Ureter (tissue), 1 donor: ENCODE data around the gene LARGE2. TPM values are rescaled to one million over a fixed set of nuclear protein-coding genes. Genes with fewer than 3 reads are reported as not detected.

Experiments used
- DNase-seq: peaks from one replicate; pipeline ENCODE4 v3.0.0-alpha.2; 2020; ENCODE audit warnings: low spot score
- total RNA-seq: library from RNA; stranded (reverse); gene quantifications from one replicate; pipeline ENCODE4 v1.2.4, GENCODE V29; 2023
- donor health status: DM: yes; HTN: yes; CAD: no.

LARGE2 gene
- total RNA-seq: 18.0 TPM

DNA sequence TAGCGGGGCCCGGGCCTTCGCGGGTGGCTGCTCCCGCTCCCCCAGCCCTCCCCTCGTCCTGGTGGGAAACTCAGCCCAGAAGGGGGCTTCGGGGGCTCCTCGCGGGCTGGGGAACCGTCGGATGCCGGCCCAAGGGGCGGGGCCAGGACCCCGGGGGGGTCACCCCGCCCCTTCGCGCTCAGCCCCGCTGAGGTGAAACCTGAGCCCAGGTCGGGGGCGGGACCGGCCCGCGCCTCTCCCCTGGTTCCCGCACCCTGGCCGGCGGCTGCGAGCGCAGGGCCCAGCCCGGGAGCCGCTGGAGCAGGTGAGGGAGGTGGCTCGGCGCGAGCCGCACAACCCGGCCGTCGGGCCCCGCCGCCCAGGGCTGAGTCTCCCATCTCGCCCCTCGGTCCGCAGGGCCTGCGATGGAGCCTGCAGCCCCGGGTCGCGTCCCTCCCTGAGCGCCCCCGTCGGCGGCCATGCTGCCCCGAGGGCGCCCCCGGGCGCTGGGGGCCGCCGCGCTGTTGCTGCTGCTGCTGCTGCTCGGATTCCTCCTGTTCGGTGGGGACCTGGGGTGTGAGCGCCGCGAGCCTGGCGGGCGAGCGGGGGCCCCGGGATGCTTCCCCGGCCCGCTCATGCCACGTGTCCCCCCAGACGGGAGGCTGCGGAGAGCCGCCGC lies at the start of gene LARGE2:
Gene LARGE2 (plus strand): TSS at position 232 of the 658 bp plus-strand sequence. CDS start 227 bp downstream, at position 459.
- DNase-seq: no peak

DNA sequence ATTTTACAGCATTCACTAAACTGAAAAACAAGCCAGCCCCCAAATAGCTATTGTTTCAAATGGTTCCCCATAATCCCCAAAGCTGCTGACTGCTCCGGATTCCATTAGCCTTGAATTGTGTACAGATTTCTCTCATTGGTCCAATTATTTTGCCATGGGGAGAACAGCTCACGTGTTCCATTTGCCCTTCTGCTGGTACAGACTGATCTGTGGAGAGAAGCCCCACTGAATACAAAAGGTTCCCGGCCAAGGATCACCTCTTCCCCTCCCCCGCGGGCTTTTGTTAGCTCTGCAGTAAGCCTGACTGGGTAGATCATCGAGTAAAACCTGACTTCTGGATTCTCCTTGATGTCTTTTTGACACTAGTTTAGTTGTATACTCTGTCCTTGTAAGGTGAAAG lies 46.1 kb upstream of the LARGE2 start:
- DNase-seq: no peak

DNA sequence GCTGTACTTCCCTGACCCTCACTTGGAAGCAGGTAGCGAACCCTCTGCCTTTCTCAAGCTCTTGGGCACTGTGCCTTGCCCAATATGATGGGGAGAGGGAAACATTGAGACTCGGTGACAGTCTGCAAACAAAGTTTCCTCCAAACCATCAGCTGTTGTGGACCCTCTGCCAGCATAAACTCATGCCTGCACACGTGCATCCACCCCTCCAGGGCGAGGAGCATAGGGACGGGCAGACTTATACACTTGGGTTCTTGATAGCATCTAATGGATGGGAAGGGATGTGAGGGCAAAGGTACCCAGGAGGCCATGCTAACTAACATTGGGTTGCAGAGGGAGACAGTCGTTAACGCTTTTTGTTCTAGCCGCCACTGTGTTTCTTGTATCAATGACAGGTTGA lies 45.2 kb upstream of the LARGE2 start:
- DNase-seq: no peak

DNA sequence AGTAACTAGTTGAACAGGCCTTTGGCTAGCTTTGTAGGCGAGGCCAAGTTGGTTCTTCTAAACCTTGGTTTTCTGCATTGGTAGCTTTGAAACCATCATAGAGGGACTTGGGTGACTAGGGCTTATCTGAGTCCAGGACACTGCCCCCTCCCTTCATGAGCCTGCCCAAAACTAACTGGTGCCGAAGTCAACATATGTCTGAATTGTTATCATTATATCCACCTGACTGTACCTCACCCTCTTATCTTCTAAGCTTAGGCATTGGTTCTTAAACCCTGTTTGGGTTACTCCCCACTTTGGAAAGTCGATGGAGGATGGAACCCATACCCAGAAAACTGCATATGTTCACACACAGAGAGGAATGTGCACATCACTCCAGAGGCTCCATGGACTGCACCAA lies 44.6 kb upstream of the LARGE2 start:
- no peak for DNase-seq

DNA sequence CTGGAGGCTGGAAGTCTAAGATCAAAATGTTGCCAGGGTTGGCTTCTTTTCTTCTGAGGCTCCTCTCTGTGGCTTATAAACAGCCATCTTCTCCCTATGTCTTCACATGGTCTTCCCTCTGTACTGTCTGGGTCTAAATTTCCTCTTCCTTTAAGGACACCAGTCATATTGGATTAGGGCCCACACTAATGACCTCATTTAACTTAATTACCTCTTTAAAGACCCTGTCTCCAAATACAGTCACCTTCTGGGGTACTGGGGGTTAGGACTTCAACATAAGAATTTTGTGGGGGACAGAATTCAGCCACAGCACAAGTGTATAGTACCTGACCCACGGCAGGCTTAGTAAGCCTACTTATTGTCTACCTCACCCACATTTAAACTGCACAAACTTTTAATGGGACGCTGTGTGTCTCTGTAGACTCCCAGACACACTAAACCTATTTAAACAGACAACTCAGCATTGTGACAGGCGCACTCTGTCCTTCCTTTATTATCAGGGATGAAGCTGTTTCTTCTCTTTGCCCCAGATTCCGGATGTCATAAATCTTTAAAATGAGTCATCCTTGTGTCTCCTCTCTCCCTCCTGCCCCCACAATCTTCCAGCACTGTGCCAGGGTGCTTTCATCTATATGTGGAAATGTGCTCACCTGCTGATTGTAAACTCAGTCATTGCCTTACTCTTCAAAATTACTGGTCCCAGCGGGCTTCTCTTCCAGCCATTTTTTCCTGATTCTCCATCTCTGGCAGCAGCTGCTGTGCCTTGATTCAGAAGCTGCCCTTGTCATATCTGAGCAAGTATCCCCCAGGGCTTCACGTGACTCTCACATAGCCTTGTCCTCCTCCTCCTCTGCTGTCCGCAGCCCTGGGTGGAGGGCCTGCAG lies 42.4 kb upstream of the LARGE2 start:
- DNase-seq: no peak

DNA sequence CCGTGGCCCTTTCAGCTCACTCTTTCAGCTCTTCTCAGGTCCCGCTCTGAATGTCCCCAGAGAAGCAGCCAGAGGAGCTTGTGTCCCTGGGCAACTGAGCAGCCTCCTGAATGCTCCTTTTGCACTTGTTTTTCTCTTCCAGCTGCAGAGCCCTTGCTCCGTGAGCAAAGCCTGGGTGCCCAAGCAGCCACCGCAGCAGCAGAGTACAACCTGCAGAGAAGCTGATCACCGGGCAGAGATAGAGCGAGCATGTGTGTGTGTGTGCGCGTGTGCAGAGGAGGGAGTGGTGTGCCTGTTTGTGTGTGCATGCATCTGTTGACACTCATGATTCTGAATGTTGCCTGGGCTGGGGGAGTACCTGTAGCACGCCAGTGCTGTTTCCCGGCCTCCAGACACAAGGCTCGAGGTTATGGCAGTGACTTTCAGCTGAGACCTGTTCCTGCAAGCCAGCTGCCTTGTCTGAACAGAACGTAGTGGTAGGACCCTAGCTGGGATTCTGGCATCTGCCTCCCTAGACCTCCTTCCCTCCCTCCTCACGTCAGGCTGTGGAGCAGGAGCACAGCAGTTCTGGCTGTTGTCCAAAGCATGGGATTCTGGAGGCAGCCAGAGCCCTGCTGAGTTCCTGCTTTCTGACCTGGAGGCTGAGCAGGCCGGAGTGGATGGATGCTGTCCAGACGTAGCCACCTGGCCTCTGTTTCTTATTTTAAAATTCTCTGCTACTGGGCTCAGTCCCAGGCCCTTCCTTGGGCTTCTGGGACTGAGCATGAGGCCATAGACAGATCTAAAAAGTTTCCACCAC lies 41.5 kb upstream of the LARGE2 start:
- no peak for DNase-seq

DNA sequence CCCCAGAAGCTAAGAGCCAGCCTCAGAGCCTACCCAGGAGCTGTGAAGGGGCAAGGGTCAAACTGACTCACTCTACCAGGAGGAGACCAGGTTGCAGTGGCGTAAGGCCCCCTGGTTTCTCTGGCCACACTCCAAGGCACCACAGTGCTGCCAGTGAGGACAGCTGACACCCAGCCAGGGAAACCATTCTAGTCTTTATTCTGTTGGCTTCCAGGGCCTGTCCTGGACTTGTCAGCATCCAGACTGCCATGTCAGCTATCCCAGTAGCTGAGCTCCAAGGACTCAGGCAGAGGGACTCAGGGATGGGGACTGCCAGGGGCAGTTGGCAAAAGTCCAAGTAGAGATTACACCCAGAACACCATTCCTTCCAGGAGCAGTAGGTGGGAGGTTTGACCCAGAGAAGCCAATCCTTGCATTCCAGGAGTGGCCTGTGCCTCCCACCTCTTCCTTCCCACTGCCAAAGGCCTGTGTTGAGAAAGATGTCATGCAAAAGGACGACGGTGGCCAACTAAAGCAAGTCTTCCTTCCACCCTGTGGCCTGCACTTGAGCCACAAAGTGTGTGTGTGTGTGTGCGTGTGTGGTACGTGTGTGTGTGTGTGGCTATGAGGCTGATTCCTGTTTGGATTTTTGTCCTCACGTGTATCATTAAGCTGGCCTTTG lies 40.6 kb upstream of the LARGE2 start:
- DNase-seq: no peak

DNA sequence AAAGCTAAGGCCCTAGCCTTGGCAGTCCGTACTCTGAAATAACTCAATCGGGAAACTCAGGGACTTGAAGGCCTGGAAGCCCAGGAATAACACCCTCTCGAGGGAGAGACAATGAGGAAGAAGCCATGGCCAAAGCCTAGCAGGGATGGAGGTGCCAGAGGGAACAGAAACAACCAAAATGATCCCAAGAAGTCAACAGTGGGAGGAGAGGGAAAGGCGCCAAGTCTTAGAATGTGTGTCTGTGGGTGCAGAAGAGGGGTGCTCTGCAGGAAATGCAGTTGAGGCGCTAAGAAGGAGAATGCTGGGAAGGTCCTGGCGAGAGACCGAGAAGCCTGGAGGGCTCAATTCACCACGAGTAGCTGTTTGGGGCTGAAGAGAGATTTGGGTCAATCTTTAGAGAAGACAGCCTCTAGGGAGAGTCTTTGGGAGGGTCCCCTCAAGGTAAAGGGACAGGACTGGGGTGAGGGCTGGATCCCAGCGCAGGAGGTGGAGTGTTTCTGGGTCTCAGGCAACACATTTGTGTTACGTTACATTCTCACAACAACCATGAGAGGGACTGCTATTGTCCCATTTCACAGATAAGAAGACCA lies 37.8 kb upstream of the LARGE2 start:
- no peak for DNase-seq

DNA sequence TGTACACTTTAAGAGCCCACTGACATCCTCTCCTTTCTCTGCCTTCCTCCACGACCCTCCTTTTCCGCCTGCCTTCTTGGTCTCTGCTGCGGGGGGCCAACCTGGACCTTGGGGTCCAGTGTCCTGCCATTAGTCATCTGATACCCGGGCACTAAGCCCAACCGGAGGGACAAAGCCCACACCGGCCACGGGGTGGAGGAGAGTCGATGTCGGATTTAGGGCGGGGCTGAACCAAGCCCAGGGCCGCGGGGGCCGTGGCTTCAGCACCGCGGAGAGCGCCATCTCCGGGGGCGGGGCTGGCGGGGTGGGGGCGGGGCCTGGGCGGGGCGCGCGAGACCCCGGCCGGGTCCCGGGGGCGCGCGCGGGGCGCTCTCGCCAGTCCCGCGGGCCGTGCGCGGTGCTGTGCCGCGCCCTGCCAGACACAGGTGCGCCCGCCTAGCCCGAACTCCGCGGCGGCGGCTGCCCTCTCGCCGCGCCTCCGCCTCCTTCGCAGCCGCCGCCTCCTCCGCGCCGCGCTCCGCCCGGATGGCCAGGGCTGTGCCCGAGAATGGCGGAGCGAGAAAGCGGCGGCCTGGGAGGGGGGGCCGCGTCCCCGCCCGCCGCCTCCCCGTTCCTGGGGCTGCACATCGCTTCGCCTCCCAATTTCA lies 37.1 kb upstream of the LARGE2 start, which contains the start of gene MAPK8IP1:
Gene MAPK8IP1 (plus strand): TSS at position 378 of the 647 bp plus-strand sequence. CDS start 170 bp downstream, at position 548.
- DNase-seq: no peak

DNA sequence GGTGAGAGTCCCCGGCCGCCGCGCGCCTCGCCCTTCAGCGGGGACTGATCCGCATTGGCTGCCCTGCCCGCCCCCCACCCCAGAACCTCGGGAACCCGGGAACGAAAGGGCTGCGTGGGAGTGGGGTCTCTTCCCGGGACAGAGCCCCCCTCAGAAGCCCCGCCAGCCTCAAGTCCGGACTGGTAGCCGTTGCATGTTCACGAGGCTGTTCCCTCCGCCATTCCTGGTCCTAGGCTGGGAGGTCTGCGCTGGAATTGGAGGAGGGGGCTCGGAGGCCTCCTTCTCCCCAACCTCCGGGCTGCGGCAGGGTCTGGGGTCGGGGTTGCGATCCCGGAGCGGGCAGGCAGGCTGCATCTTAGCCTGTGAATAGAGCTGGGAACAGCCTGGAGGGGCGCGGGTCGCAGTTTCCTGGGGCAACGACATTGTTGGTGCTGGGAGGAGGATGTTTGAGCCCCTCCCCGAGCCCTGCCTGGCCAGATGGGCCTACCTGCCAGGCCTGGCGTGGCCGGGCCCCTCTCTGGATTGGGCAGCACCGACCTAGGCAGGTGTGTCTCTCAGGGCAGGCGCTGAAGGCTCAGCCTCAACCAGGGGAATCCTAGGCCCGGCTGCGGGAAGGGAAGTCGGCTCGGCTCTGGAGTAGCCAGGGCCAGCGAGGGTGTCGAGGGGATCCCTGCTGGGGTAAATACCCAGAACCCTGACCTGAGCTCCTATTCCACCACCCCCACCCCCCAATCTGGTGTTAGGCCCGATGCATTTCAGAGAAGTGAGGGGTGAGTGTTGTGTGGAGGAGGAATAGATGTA lies 36.3 kb upstream of the LARGE2 start:
- no peak for DNase-seq

DNA sequence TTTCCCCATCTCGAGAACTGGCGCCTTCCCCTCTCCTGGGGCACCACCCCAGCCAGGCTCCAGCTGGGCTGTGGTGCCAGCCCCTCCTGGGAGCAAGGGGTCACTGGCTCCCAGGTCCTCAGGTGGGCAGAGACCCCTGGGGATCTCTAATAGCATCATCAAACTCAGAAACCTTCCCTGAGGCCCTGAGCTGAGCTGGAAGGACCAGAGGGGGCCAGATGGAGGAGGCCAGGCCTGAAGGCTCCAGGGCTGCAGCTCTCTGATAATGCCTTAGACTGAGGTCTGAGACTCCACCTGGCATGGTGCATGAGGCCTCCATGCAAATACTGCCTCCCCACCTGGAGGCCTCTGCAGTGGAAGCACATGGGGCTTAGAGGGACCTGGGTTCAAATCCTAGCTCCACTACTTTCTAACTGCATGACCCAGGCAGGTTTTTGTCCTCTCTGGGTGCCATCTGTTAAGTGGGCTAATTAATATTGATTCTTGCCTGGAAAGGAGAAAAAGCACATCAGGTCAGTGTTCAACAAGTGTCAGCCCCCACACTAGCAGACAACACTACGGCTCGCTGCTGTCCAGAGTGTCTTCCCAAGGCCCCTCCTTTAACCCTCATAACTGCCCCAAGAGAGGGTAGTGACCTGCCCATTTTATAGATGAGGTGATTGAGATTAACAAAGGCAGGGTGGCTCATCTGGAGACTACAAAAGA lies 35.5 kb upstream of the LARGE2 start:
- no peak for DNase-seq

DNA sequence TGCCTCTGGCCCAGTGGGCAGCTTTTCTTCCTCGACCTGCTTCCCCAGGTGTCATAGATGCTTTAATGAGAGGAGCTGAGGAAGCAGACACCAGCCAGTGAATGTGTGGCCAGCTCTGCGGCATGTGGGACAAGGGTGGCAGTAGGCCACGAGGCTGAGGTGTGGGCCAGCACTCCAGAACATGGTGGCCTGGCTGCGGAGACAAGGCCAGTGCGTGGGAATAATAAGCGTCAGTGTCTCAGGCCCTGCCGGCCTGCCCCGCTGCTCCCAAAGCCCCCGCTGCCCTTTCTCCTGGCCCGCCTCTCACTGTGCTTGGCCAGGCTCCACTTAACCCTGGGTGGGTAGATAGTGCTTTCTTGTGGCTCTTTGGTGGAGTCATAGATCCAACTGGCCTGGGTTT lies 34.9 kb upstream of the LARGE2 start:
- DNase-seq: no peak

DNA sequence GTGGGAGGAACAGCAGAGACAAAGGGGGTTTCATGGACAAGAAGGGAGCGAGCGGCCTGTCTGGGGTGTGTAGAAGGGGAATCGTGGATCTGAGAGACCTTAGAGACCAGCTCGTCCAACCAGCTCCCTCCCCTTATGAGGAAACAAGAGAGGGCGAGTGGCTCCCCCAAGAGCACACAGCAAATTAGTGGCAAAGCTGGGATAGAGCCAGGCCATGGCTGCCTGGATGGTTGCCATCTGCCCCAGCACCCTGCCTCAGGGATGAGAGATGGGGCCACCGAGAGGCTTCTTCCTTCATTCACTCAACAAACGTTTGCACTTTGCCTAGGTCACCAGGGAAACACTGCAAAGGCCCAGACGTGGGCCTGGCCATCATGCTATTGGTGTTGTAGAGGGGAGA lies 32.9 kb upstream of the LARGE2 start:
- DNase-seq: no peak

DNA sequence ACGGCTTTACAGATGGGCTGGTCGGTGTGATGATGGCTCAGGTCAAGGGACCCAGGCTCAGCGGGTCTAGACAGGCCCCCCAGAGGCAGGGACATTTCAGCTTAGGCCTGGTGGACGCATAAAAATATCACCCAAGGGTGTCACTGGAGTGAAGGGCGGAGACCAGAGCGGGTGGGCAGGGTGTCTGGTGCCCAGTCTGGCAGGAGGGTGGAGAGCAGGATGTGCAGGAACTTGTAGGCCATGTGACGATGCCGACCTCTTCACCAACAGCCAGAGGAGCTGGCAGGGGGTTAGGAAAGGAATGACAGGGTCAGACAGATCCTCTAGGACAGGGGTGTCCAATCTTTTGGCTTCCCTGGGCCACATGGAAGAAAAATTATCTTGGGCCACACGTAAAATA lies 32.5 kb upstream of the LARGE2 start:
- no peak for DNase-seq

DNA sequence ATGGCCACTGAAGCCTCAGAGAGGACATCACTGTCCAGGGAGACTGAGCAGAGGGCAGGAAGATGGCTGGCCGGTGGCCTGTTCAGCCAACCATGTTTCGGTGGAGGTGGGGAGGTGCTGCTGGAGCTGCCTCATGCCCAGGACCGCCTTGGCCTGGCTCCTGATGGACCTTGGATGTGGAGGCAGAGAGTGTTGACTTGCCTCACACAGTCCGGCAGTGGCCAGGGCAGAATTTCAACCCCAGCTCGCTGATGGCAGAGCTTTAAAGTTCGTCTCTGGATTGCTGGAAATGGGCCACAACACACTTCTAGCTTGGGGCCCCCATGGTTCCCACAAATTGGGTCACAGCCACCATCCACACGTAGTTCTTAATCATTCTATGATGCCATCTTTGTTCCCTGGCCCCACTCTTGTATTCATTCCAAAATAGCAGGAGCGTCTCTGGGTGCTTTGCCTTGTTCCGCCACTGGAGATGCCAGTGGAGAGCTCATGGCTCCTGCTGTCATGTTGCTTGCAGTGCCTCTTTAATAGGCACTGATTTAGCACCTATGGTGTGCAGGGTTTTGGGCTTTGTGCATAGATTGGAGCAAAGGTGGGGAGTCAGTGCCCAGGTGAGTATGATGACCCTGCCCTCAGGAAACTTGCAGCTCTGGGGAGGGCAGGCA lies 31.4 kb upstream of the LARGE2 start:
- DNase-seq: no peak

DNA sequence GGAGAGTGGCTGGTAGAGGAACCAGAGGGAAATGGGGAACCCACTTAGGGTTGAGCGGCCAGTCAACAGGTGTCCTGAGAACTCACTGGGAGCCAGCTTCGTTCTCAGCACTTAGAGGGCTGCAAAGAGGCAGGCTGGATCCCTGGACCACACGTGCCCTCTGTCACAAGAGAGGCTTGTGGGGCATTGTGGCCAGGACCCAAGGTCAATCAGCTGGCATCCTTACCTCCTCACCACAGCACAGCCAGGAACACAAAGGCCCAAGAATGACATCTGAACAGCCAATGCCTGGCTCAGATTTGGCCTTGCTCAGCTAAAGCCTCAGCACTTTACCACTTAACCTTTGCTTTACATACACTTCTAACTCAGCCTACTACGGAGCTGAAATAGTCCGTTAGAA lies 29.6 kb upstream of the LARGE2 start:
- no peak for DNase-seq

DNA sequence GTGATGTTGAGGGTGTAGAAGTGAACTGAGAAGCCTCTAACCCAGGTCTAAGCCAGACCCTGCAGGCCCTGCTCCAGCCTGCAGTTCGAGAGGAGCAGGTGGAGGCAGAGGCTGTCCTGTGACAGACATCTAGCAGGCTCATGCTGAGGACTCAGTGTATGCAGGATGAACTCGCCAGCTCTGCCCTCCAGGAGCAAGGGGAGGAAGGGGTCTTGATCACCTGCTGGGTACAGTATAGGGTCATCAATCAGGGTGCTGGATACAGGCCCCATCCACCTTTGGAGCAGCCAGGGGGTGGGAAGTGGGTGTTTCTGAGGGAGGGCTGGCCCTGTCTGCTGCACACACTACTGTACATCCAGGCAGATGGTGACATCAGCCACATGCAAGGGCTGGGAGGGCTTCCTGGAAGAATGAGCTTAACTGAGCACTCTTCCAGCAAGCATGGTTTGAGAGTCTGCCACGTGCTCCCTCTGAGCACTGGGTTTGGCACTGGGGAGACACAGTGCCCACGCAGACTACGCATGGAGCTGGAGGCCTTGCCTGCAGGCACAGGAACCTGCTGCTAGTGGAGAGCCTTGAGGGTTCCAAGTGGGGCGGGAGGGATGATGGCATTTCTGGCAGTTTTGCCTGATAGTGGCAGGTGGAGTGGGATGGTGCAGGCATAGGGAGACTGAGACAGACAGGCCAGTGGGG lies 27.8 kb upstream of the LARGE2 start:
- no peak for DNase-seq

DNA sequence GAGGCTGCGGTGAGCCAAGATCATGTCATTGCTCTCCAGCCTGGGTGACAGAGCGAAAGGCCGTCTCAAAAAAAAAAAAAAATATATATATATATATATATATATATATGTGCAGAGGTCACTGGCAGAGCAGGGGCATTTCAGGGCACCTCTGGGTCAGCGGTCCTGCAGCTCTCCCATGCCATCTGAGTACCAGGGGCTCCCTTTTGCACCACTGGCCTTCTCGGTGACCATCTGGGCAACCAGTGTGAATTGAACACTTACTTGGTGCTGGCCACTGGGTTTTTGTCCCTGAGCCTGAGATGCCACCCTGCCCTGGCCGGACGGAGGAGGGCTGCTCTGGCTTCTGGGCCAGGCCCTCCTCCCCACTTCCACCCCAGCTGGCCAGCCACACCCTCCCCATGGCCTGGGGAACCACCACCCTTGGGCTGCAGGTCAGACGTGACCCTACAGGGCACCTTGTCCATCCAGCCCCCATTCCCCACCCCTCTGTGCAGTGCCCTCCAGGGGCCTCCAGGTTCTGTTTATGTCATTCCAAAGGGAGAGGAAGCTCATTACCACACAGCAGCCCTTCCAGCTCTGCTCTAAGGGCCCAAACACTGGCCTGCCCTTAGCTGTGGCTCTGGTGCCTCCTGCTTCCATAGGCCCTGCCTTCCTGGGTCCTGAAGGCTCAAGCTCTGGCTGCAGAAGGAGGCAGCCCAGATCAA lies 26.8 kb upstream of the LARGE2 start:
- no peak for DNase-seq
